Trophoblast cell (in vitro differentiated cells and primary cell): Measurements from ENCODE around the gene AP2A2.

Experiments used
- DNase-seq, 2 donors: peaks; one replicate each; pipeline ENCODE4 v3.0.0-alpha.2; 2016
- H2AFZ ChIP-seq: 2 replicates; pipeline ENCODE4 v1.6.1; 2013; ENCODE audit warnings: low read length, moderate library complexity, mild to moderate bottlenecking; ENCODE audit not compliant: insufficient read depth, poor library complexity
- H2AK5ac ChIP-seq: 2 replicates; pipeline ENCODE4 v1.6.1; 2013; ENCODE audit warnings: mild to moderate bottlenecking, low read length
- H2BK120ac ChIP-seq: 2 replicates; pipeline ENCODE4 v1.6.1; 2013; ENCODE audit warnings: low read length, mild to moderate bottlenecking, moderate library complexity; ENCODE audit not compliant: insufficient read depth, poor library complexity
- H2BK12ac ChIP-seq: 2 replicates; pipeline ENCODE4 v1.6.1; 2013; ENCODE audit warnings: mild to moderate bottlenecking, low read length, moderate library complexity
- H2BK5ac ChIP-seq: 2 replicates; pipeline ENCODE4 v1.6.1; 2013; ENCODE audit warnings: low read length, low read depth, moderate library complexity, mild to moderate bottlenecking; ENCODE audit not compliant: poor library complexity
- H3K14ac ChIP-seq: 2 replicates; pipeline ENCODE4 v1.6.1; 2013; ENCODE audit warnings: mild to moderate bottlenecking, low read length
- H3K18ac ChIP-seq: 2 replicates; pipeline ENCODE4 v1.6.1; 2013; ENCODE audit warnings: mild to moderate bottlenecking, low read length
- H3K23ac ChIP-seq: 2 replicates; pipeline ENCODE4 v1.6.1; 2013; ENCODE audit warnings: low read length
- H3K27ac ChIP-seq: 2 replicates; pipeline ENCODE4 v1.5.1; 2013; ENCODE audit warnings: low read depth, mild to moderate bottlenecking, inconsistent platforms, low read length, moderate library complexity
- H3K27me3 ChIP-seq: 2 replicates; pipeline ENCODE4 v1.6.1; 2013; ENCODE audit warnings: inconsistent platforms, mild to moderate bottlenecking, low read length, moderate library complexity; ENCODE audit not compliant: insufficient read depth
- H3K36me3 ChIP-seq, 2 experiments: 1 replicate in 1 of 2; 2 replicates in 1 of 2; pipeline ENCODE4 v1.6.1; 2013; ENCODE audit warnings: low read length in 2 of 2, mild to moderate bottlenecking in 2 of 2, moderate library complexity in 1 of 2; ENCODE audit not compliant: insufficient read depth in 2 of 2, control insufficient read depth in 1 of 2
- H3K4ac ChIP-seq: 2 replicates; pipeline ENCODE4 v1.6.1; 2013; ENCODE audit warnings: low read depth, mild to moderate bottlenecking, low read length, moderate library complexity
- H3K4me1 ChIP-seq, 2 experiments: 1 replicate in 1 of 2; 2 replicates in 1 of 2; pipeline ENCODE4 v1.6.1; 2013; ENCODE audit warnings: low read length in 2 of 2, mild to moderate bottlenecking in 2 of 2, moderate library complexity in 1 of 2; ENCODE audit not compliant: insufficient read depth in 2 of 2, control insufficient read depth in 1 of 2
- H3K4me2 ChIP-seq: 2 replicates; pipeline ENCODE4 v1.6.1; 2013; ENCODE audit warnings: inconsistent platforms, mild to moderate bottlenecking, low read length, moderate library complexity
- H3K4me3 ChIP-seq: 2 replicates; pipeline ENCODE4 v1.5.1; 2013; ENCODE audit warnings: mild to moderate bottlenecking, low read depth, low read length, inconsistent platforms
- H3K79me1 ChIP-seq: one replicate; pipeline ENCODE4 v1.6.1; 2013; ENCODE audit warnings: low read length
- H3K79me2 ChIP-seq: 2 replicates; pipeline ENCODE4 v1.6.1; 2013; ENCODE audit warnings: low read length, mild to moderate bottlenecking; ENCODE audit not compliant: control insufficient read depth, insufficient read depth, poor library complexity
- H3K9ac ChIP-seq: 2 replicates; pipeline ENCODE4 v1.6.1; 2013; ENCODE audit warnings: mild to moderate bottlenecking, low read length
- H3K9me3 ChIP-seq: 2 replicates; pipeline ENCODE4 v1.6.1; 2013; ENCODE audit warnings: low read depth, mild to moderate bottlenecking, control low read depth, inconsistent platforms, low read length; ENCODE audit not compliant: insufficient read depth
- H4K12ac ChIP-seq: 2 replicates; pipeline ENCODE4 v1.6.1; 2013; ENCODE audit warnings: low read depth, mild to moderate bottlenecking, low read length, moderate library complexity
- H4K8ac ChIP-seq: 2 replicates; pipeline ENCODE4 v1.6.1; 2013; ENCODE audit warnings: low read depth, mild to moderate bottlenecking, low read length, moderate library complexity
- H4K91ac ChIP-seq: one replicate; pipeline ENCODE4 v1.6.1; 2013; ENCODE audit warnings: low read depth, mild to moderate bottlenecking, low read length, moderate library complexity
- WGBS: extraction: QIAGEN DNeasy Blood & Tissue Kit; methylation state at CpG from one replicate; pipeline ENCODE4 v1.1.7; 2013; ENCODE audit warnings: missing lambda C conversion rate; ENCODE audit not compliant: insufficient read length, insufficient coverage; ENCODE audit errors: extremely low coverage; 5-methylcytosine and 5-hydroxymethylcytosine counted together

Gene AP2A2

DNA sequence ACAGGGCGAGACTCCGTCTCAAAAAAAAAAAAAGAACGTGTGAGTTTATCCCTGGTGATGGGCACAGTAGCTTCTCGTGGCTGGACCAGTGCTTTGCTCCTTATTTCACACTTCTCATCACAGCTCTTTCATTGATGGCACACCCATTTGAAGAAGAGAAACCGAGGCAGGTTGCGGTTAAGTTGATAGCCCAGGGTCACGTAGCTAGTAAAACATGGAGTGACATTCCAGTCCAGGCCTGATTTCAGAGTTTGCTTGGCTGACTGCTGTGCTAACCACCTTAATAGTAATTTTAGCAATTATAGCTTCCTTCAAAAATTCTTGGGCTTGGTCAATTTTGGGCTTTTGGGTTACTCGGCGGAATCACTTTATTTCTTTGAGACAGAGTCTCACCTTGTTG is 25.8 kb downstream of the AP2A2 start:
- Histone ChIP-seq H2BK120ac (no peak overlapping the region), H3K36me3 (peaks cover 3% of the 10 kb centered on the region in 2 experiments), H3K18ac (no peak overlapping the region), H3K79me2 (peaks cover 7% of the 10 kb centered on the region), H3K4me3 (no peak overlapping the region), H3K23ac (no peak overlapping the region), H4K8ac (no peak overlapping the region), H2BK5ac (no peak overlapping the region), H3K9me3 (no peaks in the 10 kb centered on the region), H3K4ac (no peak overlapping the region), H3K4me2 (no peak overlapping the region), H4K12ac (no peak overlapping the region), H3K9ac (no peak overlapping the region), H3K79me1 (peaks cover 19% of the 10 kb centered on the region), H3K4me1 (peaks cover 26 to 33% of the 10 kb centered on the region in 2 experiments), H3K14ac (no peak overlapping the region), H2AFZ (no peak overlapping the region), H3K27ac (peak overlapping the region; percentile 39), H2AK5ac (no peak overlapping the region), H3K27me3 (no peaks in the 10 kb centered on the region), H2BK12ac (no peak overlapping the region), H4K91ac (no peak overlapping the region)
- WGBS, result no CpG with 5 or more reads among the region's 9 CpGs
- DNase-seq, result no peak

DNA sequence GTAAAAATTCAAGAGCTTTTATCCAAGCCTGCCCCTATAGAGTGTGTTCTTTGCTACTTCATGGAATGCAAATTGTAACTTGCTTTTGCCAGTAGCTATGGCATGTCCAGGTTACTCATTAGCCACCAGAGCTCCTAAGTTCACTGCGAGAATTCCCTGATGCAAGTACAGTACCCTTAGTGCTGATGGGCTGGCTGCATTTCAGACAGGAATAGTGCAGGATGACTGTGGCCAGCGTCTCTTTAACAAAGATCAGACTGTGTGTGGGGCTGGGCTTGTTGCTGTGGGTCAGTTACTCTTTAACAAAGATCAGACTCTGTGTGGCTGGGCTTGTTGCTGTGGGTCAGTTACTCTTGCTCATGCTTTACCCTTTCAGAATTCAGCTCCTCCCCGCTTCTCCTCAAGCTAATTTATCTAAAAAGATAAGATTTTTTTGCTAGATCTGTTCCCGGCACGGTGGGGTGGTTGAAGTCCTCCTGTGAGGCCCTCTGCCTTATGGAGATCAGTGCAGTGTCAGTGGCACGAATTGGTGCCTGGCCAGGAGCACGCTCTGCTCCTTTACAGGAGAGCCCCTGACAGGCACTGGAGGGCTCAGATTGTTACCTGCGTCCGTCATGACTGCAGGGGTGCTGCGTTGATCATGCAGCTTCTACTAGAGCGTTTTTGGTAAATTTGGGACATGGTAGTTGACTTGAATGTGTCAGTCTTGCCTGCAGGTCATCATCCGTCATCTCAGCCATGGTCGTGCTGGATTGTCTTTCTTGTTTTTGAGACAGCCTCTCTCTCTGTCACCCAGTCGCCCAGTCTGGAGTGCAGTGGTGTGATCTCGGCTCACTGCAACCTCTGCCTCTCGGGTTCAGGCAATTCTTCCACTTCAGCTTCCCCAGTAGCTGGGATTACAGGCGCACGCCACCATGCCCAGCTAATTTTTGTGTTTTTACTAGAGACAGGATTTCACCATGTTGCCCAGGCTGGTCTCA is 27.0 kb downstream of the AP2A2 start:
- Histone ChIP-seq H3K4me2 (peak overlapping the region; percentile 1), H2BK120ac (peak overlapping the region; percentile 8), H2AK5ac (peak overlapping the region; percentile 36), H3K23ac (no peak overlapping the region), H3K27ac (peak overlapping the region; percentile 73), H3K9me3 (no peaks in the 10 kb centered on the region), H4K91ac (peak overlapping the region; percentile 59), H3K9ac (no peak overlapping the region), H2BK5ac (no peak overlapping the region), H3K18ac (peak overlapping the region; percentile 28), H3K27me3 (no peaks in the 10 kb centered on the region), H3K4me3 (no peak overlapping the region), H4K12ac (no peak overlapping the region), H3K79me2 (peaks cover 10% of the 10 kb centered on the region), H2BK12ac (no peak overlapping the region), H4K8ac (no peak overlapping the region), H3K79me1 (peaks cover 22% of the 10 kb centered on the region), H2AFZ (no peak overlapping the region), H3K4me1 (peaks cover 34 to 40% of the 10 kb centered on the region in 2 experiments), H3K14ac (peak overlapping the region; percentile 15), H3K36me3 (peaks cover 3% of the 10 kb centered on the region in 2 experiments), H3K4ac (peak overlapping the region; percentile 11)
- WGBS, result no CpG with 5 or more reads among the region's 18 CpGs
- DNase-seq, result peak; percentile 92 to 94

DNA sequence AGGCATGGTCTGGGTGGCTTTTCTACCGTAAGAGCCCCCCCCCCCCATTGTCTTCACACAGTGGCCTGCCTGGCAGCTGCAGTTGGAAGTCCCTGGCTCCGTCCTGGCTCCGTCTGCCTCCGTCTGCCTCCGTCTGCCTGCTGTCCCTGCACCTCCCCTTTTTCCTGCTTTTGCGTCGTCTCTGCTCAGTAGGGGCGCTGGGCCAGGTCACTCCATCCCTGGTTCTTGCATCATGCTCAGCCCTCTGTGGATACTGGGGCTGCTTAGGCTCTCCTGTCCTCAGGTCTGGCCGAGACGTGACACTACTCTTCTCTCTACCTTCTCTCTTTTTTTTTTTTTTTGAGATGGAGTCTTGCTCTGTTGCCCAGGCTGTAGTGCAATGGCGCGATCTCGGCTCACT is 27.8 kb downstream of the AP2A2 start:
- Histone ChIP-seq H3K27me3 (no peaks in the 10 kb centered on the region), H2BK120ac (no peak overlapping the region), H3K79me2 (peaks cover 10% of the 10 kb centered on the region), H4K12ac (no peak overlapping the region), H3K9ac (no peak overlapping the region), H3K36me3 (peaks cover 3% of the 10 kb centered on the region in 2 experiments), H3K4me3 (no peak overlapping the region), H3K18ac (peak overlapping the region; percentile 93), H3K4me1 (peaks cover 39 to 46% of the 10 kb centered on the region in 2 experiments), H3K4ac (peak overlapping the region; percentile 67), H3K23ac (no peak overlapping the region), H3K14ac (peak overlapping the region; percentile 60), H3K79me1 (peaks cover 26% of the 10 kb centered on the region), H2BK12ac (peak overlapping the region; percentile 61), H4K8ac (peak overlapping the region; percentile 34), H4K91ac (no peak overlapping the region), H3K4me2 (no peak overlapping the region), H3K27ac (no peak overlapping the region), H2BK5ac (no peak overlapping the region), H3K9me3 (no peaks in the 10 kb centered on the region), H2AK5ac (no peak overlapping the region), H2AFZ (no peak overlapping the region)
- no peak for DNase-seq
- no CpG with 5 or more reads among the region's 13 CpGs for WGBS

DNA sequence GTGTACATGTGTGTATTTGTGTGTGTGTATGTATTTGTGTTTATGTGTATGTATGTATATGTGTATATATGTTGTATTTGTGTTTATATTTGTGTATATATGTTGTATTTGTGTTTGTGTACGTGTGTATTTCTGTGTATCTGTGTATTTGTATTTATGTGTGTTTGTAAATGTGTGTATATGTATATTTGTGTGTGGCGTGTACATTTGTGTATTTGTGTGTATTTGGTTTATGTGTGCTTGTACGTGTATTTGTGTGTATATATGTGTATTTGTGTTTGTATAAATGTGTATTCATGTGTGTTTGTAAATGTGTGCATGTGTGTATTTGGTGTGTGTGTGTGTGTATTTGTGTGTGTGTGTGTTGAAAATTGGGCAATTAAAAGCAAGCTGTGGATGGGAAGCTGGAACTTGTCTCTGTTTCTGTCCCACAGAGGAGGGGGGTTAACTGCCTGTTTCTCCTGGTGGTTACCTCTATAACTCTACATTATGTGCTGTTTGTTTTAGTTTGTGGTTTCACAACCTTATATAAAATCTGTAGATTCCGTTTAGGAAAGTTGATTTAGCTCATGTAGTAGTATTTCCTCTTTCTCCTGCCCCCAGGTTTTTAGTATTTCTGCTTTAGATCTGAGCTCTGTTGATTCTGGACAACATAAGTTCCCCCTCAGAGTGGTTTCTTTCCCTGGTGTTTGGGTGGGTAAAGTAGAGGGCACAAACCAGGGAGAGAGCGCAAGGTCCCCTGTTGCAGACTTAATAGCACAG is 28.9 kb downstream of the AP2A2 start:
- Histone ChIP-seq H3K36me3 (peaks cover 0 to under 1% of the 10 kb centered on the region in 2 experiments), H2AFZ (no peak overlapping the region)

More for the DNA sequence above, 28.9 kb downstream of the AP2A2 start:
- Histone ChIP-seq H2BK5ac (peak overlapping the region; percentile 4), H3K18ac (peak overlapping the region; percentile 16), H2AK5ac (peak overlapping the region; percentile 89), H4K12ac (no peak overlapping the region), H3K79me2 (peaks cover 12% of the 10 kb centered on the region), H3K4ac (no peak overlapping the region), H3K14ac (peak overlapping the region; percentile 6), H2BK120ac (no peak overlapping the region), H3K27ac (peak overlapping the region; percentile 65), H3K79me1 (peaks cover 28% of the 10 kb centered on the region), H3K4me1 (peaks cover 44 to 52% of the 10 kb centered on the region in 2 experiments), H3K4me2 (peak overlapping the region; percentile 50), H3K9me3 (no peaks in the 10 kb centered on the region), H3K27me3 (no peaks in the 10 kb centered on the region), H2BK12ac (peak overlapping the region; percentile 33), H4K8ac (no peak overlapping the region), H3K4me3 (no peak overlapping the region), H3K23ac (no peak overlapping the region), H4K91ac (peak overlapping the region; percentile 9), H3K9ac (no peak overlapping the region)
- WGBS, result 100% methylated on average over 3 of the region's 5 CpGs
- DNase-seq, result no peak
